Activated CD8-positive, alpha-beta memory T cell treated with anti-CD3 and anti-CD28 coated beads, Interleukin-2, amount 50 U/mL, for 24 hours (primary cell): ENCODE measurements around the gene HAPLN3.

Source experiments
- DNase-seq: peaks from one replicate; pipeline ENCODE4 v3.0.0-alpha.2; 2020; ENCODE audit errors: extremely low read depth

Gene HAPLN3

DNA sequence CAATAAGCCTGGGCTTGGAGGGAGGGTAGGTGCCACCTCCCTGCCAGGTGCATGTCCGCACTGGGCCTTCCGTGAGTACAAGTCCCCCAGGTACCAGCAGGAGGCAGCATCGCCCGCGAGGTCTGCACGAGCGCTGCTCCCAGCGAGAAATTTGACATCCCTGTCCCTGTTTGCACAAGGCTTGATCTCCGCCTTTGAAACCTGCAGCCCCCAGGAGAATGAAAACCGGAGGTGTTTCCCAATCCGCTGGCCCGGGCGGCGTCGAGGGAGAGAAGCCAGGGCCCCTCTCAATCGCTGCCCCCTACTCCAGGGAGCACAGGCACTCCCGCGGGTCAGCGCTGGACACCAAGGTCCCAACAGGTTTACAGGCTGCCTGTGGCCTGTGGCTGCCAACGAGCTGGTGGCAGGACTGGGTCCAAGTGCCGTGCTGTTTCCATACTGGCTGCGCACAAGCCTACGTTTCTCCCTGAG is 961 bp downstream of the HAPLN3 start:
- peak; percentile 66 for DNase-seq

DNA sequence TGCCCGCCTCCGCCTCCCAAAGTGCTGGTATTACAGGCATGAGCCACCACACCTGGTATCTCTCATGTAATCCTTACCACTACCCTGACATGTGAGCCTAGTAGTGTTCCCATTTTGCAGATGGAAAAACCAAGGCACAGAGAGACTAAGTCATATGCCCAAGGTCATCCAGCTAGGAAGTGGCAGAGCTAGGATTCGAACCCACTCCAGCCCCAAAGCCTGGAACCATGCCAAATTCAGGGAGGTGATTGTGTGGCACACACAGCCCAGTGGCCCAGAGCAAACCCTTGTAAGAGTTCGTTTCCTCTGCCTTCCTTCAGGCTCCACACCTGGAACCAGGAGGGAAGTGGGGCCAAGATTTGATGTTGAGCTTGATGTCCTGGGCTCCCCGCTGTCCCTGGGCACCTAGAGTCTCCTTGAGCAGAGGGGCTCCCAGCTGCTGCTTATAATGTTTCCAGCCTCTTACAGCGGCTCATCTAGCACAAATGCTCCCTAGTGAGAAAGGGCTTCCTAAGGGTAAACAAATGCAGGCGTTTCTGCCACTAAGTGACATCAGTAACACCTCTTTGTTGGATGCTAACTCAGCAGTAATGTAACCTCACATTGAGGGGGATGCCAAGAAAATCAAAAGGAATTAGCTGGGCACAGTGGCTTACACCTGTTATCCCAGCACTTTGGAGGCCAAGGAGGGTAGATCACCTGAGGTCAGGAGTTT is 3.6 kb downstream of the HAPLN3 start:
- DNase-seq = no peak

DNA sequence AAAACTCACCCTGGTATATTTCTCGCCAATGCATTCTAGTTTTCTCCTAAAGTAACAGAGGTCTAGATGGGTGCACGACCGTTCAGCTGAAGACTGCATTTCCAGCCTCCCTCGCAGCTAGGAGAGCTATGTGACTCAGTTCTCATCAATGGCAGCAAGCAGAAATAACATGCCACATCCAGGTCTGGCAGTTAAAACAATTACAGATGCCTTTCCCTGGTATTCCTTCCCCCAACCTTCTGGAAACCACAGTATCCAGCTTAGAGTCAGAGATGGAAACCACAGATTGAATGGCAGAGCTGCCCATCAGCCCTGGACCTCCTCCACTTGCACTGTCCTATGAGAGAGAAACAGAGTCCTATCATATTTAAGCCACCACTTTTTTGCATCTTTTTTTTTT is 4.8 kb downstream of the HAPLN3 start:
- no peak for DNase-seq

DNA sequence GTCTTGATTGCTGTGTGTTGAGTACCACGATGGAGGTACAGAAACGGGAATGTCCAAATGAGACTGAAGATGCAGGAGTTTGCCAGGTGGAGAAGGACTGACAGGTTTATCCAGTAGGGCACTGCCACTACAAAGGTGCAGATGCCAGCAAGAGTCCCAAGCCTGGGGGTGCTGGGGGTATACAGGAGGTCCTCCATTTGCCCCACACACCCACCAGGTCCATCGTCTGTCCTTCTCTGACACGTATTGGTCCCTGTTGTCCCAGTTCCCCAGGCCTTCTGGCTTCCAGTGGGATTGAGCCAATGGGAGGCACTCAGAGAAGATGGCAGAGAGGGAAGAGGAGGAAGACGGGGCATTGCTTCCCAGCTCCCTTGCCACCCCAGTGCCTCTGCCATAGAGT is 6.6 kb downstream of the HAPLN3 start:
- DNase-seq = no peak

DNA sequence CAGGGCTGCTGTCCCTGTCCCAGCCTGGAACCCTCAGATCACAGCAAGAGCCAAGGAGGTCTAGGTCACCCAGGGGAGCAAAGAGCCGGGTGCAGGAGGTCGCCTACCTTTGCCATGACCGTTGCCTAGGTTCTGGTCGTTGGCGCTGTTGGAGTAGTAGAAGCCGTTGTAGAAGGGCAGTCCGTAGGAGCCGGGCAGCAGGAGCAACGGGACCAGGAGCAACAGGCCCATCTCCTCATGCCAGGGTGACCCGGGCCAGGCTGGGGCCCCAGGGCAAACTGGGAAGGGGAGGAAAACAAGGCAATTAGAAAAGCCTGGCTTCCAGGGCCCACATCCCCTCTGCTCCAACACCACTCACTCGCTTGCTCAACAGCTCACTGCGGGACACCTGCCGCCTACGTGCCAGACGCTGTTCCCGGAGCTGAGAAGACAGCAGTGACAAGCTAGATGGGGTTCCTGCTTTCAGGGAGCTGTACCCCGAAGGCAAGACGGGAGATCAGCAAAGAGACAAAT is 8.2 kb downstream of the HAPLN3 start:
- no peak for DNase-seq

DNA sequence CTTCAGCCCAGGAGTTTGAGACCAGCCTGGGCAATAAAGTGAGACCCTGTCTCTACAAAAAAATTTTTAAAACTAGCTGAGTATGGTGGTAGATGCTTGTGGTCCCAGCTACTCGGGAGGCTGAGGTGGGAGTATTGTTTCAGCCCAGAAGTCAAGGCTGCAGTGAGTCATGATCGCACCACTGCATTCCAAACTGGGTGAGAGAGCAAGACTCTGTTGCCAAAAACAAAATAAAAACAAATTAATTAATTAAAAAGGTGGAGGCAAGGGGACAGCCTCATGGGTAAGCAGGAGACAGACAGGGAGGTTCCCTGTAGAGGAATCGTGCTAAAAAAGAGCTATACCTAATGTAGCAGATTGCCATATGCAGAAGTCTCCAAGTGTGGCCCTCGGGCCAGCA is 12.6 kb downstream of the HAPLN3 start:
- no peak for DNase-seq

DNA sequence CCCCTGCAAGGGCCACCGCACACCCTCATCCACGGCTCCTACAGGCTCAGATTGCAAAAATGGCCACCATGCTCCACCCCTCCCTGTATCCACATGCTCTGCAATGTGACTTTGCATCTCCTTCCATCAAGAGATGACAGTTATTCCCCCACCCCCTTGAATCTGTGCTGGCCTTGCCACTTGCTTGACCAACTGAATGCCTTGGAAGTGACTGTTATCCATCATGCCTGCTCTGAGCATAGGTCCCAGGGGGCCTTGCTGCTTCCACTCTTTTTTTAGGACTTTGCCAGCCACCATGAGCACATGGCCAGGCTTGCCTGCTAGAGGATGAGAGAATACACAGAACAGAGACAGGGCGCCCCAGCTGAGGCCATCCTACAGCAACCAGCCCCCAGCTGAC is 13.6 kb downstream of the HAPLN3 start:
- no peak for DNase-seq

DNA sequence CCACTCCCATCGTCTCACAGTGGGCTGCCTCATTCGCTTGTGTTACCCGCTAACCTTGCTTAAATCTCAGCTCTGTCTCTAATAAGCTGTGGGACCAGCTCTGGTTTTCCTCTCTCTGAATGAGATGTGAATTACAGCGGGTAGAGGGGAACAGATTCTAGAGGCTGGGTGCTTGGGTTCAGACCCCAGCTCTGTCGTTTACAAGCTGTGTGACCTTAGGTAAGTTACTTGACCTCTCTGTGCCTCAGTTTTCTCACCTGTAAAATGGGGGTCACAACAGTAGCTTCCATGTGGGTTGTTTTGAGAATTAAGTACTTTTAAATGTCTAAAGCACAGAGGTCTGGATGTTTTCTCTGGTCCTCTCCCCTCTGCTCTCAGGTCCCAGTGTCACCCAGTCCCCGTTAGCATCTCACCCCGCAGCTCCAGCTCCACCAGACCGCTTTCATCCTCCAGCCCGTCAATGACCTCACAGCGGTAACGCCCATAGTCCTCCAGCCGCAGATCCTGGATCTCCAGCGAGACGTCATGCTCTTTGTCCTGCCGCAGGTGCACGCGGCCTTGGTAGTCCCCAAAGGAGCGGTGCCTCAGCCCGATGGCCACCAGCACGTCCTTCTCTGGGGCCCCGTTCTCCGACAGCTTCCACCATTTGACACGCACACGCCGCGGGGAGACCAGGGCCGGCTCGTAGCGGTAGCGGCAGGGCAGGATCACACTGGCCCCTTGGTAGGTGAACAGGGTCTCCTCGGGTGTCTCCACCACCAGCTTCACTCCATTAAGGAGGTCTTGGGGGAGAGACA is 14.2 kb downstream of the HAPLN3 start:
- DNase-seq = no peak

DNA sequence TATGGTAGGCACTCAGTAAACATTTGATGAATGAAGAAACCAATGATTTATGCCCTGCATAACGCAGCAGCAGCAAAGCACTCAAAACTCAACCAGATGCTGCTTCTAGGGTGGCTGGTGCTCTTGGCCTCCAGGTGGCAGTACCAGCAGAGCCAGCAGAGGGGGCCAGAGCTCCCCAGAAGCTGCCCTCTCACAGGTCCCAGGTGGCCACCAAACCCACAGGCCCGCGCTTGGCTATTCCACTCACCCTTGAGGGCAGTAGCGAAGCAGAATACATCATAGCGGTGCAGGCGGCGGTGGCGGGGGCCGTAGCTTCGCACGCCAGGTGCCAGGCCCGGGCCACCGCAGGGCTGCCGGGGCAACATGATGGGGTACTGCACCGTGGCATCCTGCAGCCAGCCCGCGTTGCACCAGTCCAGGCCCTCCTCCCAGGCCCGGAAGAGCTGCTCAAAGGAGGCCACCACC is 16.6 kb downstream of the HAPLN3 start:
- no peak for DNase-seq

DNA sequence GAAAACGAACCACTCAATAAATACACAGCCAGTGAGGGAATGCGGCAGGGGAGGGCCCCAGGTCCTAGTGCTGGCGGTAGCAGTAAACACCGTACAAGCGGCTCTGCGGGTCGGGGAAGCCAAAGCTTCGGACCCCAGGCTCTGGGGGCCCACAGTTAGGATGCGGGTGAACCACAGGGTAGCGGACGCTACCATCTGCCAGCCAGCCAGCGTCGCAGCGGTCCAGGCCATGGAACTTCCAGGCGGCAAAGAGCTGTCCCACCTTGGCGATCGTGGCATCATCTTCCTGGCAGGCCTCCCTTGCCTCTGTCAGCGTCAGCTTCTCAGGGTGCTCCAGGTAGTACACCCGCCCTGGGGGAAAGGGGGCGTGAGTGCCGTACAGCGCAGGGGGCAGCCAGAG is 17.4 kb downstream of the HAPLN3 start:
- no peak for DNase-seq

DNA sequence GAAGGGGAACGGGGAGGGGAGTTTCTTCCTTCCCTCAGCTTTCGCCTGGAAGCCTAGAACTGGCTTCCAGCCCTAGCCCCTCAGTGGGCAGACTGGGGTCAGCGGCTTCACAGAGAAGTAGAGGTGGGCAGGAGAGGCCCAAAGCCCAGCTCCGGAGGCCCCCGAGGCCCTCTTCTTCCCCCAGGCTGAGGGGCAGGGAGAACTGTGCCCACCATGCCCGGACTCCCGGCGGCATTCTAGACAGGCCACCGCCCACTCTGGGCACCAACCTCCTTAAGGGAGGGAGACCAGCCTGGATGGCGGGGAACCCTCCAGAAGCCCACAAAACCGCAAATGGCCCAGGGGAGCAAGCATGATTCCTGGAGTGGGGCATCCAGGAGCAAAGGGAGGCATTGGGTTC is 17.9 kb downstream of the HAPLN3 start:
- no peak for DNase-seq

DNA sequence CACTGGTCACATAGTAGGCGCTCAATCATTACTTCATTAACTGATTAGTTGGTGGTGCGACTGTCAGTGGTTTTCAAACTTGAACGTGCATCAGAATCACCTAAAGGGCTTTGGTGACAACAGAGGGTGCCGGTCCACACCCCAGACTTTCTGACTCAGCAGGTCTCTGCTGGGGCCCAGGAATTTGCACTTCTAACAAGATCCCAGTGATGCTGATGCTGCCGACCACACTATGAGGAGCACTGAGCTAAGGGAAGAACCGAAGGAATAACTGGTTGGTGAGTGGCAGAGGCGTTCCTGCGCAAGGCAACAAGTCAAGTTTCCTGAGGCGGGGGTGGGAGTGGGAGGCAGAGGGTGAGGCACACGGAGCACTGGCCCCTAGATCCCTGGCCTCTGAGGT is 18.8 kb downstream of the HAPLN3 start:
- no peak for DNase-seq

DNA sequence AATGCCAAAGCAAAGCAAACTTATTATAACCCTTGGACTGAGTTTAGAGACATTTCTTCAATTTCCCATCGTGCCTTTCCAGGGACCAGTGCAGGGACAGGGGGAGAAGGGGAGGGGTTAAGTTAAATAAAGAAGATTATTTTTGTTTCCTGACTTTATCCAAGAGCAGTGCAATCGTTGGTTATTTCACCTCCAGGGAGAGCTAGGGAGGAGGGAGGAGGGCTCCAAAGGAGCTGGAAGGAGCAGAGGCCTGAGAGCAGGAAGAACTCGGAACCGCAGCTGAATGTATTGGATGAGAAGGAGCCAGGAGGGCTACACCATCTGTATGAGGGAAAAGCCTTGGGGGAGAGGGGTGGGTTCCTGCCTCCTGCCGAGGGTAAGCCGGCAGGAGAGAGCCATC is 20.7 kb downstream of the HAPLN3 start:
- no peak for DNase-seq

DNA sequence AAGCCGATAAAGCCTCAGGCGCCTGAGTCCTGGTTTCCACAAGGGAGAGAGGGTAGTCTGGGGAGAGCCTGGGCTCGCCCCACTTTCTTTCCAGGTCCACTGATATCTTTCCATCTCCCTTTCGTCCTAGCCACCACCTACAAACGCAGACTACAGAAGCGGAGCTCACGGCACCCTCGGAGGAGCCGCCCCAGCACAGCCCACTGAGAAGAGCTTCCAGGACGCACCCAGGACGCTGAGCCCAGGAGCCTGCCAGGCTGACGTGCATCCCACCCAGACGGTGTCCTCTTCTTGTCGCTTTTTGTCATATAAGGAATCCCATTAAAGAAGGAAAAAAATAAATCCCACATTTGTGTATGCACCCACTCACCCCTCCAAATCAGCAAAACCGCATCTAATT is 21.1 kb downstream of the HAPLN3 start:
- DNase-seq = no peak

DNA sequence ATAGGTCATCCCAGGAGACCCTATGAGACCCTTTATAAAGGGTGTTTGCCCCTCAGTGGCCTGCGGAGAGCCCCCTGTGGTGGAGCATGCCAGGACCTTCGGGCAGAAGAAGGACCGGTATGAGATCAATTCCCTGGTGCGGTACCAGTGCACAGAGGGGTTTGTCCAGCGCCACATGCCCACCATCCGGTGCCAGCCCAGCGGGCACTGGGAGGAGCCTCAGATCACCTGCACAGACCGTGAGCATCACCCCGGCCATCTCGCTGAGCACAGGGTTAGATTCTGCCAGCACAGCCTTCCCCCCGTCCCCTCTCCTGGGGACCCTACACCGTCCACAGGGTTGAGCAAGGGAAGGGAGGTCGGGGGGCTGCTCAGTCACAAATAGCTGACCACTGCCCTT is 21.6 kb downstream of the HAPLN3 start:
- no peak for DNase-seq

DNA sequence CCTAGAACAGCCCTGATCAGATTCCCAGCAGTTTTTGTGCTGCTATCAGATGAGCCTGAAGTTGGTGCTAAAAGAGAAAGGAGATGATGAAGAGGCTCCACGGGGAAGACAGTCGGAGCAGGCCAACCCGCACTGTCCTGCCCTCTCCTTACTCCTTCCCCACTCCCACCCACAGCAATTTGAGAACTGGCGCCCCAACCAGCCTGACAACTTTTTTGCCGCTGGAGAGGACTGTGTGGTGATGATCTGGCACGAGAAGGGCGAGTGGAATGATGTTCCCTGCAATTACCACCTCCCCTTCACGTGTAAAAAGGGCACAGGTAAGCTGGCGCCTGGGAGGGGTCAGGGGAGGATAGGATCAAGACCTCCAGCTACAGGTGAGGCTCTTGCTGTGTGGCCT is 22.6 kb downstream of the HAPLN3 start:
- no peak for DNase-seq

DNA sequence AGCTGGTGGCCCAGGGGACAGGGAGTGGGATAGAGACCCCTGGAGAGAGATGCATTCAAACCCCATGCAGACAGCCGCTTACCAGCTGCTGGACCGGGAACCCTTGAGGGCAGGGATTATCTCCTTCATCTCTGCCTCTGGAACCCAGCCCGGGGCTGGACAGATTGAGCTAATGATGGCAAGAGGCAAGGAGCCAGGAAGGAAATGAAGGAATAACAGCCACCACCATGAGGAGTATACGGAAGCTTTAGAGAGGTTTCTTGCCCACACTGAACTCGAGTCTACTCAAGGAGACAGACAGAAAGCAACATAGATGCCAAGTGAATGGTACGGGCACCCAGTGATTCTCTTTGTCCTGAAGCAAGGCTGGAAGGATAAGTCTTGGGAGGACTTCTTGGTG is 23.2 kb downstream of the HAPLN3 start:
- DNase-seq = no peak

DNA sequence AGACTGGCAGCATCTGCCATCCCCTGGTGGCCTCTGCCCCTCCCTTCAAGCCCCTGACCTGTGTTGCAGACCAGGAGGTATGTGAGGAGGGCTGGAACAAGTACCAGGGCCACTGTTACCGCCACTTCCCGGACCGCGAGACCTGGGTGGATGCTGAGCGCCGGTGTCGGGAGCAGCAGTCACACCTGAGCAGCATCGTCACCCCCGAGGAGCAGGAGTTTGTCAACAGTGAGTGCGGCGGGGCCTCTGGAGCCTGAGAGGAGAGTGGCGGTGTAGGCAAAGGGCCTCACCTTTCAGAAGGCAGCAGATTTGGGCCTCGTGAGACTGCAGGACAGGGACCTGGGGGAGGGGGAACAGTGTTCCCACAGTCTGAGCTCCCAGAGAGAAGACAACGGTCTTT is 24.0 kb downstream of the HAPLN3 start:
- DNase-seq = no peak

DNA sequence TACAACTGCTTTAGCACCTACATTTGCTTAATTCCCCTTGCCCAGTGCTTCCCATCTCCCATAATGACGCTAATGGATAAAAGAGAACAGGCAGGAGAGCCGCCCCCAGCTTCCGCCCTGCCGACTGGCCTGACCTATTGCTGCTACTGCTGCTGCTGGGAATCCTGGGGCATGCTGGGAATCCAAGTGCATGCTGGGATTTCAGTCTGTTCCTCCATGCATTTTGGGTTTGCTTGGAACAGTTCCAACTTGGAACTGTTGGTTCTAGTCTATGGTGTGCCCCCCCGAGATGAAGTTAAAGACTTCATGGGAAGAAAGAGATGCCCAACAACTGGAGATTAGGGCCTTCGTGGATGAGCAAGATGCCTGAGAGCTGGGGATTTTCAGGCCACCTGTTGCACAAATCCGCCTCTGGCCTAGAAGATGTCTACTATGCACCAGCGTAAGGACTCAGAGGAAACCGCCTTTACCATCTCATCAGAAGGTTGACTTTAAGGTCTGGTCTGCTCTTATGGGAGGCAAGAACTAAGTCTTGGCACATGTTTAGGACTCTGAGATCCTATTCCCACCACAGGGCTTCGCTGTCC is 29.0 kb downstream of the HAPLN3 start:
- no peak for DNase-seq

DNA sequence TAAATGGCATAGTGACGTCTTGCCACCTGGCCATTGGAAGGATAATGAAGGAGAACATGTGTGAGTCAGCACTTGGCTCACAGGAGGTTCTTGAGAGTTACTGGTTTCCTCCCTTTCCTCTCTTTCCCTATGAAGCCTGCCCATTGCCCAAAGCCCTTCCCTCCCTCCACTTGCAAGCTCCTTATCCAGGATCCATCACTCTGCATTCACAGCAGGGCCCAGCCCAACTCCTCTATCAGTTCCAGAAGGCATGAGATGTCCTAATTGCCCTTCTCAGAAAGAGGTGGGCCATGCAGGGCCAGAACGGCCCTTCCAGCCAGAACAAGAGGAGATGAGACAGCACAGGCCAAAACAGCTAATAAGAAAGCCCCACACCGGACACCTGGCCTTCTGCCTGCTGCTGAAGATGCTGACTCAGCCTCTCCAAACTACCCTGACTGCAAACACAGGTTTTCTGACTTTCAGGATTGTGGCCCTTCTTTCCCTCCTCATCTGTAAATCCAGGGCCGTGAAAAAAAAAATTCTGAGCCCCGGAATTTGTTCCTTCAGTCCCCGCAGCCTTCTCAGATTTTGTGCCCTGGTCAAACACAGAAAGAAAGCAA is 29.7 kb downstream of the HAPLN3 start:
- no peak for DNase-seq

DNA sequence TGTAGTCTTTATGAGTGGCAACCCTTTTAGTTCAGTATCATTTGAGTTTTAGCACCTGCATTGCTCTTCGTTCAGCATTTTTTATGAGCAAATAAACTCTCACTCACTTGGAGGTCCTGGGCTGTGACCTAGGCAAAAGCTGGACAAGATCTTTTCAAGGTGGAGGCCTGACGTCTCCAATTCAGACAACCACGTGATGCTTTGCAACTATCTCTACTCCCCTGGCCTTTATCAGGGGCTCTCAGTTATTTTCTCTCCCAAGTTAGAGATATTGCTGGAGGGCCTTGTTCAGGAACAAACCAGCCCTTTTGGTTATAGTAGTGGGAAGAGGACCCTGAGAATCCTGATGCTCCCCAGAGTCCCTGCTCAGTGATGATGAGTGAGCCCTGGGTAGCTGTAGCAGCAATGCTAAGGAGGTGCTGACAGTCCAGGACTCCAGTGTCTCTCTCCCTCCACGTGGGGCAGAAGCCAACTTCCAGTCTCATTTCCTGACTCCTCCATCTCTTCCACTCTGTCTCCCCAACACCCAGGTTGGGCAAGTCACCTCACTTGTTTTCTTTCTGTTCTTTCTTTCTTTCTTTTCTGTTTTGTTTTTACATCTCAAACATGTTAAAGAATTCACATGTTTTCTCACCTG is 30.4 kb downstream of the HAPLN3 start:
- no peak for DNase-seq

DNA sequence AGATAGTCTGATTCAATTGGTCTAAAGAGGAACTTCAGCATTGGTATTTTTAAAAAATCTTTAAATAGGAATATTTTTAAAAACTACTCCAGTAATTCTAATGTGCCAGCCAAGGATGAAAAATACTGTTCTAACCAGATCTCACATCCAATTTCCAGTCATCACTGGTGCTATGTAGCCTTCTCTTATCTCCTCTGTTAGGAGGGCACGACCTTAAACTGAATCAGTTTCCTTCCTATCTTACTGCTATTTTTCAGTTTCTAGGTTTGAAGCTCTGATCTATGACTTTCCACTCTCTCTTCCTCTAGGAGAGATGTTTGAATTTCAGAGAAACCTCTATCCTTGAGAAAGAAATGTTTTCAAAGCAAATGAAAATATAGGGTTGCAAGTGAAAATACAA is 31.9 kb downstream of the HAPLN3 start:
- DNase-seq = no peak
